HG02763 (cell line): Measurements from ENCODE around the gene KIF25.

Experiments used
- ATAC-seq: cut with Tn5 transposase; IDR thresholded peaks from one replicate; pipeline ENCODE4 v1.9.1; 2021; ENCODE audit warnings: mild to moderate bottlenecking, moderate library complexity; ENCODE audit not compliant: unreplicated experiment

KIF25 gene

GRCh38 chr6:168016176-168016620 is 18.7 kb downstream of the KIF25 start:
- no peak for ATAC-seq

DNA sequence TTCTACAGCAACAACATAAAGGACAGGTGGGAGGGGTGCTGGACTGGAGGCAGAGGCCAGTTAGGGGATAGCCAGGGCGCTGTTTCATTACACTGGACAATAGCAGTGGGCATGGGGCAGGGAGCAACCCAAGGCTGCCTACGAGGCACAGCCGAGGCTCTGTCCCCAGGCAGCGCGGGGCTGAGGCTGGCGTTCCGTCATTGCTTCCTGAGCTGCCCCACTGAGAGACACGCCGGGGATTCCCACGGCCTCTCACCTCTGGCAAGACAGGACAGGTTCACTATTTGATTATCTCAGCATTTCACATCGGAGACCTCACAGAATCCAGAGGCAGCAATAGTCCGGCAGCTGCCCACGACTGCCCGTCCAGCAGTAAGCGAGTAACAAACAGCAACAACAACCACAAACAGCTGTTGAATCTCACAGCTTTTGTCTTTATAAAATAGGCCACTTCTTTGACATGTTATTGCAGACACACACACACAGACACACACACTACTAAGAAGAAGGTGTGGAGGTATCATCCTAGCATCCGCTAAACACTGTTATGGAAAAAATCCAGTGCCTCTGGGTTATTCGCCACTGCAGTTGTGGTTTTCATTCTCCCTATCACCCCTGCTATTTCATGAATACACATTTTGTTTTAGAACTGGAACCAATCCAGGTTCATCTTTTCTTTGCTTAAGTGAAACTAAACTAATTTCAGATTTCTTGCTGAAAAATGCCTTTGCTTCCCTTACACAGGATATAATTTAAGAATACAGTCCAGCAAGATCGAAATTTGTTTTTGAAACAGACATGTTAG is 19.5 kb downstream of the KIF25 start:
- no peak for ATAC-seq

- no peak for ATAC-seq
These were observed 20.2 kb downstream of the KIF25 start for GRCh38 chr6:168017629-168018028.

GRCh38 chr6:168018664-168019063 is 21.2 kb downstream of the KIF25 start:
- ATAC-seq = no peak

GRCh38 chr6:168020242-168020641 is 22.8 kb downstream of the KIF25 start:
- no peak for ATAC-seq

- no peak for ATAC-seq
These were observed 24.1 kb downstream of the KIF25 start for GRCh38 chr6:168021581-168021980.

GRCh38 chr6:168022488-168023321 is 25.2 kb downstream of the KIF25 start:
- ATAC-seq = no peak

DNA sequence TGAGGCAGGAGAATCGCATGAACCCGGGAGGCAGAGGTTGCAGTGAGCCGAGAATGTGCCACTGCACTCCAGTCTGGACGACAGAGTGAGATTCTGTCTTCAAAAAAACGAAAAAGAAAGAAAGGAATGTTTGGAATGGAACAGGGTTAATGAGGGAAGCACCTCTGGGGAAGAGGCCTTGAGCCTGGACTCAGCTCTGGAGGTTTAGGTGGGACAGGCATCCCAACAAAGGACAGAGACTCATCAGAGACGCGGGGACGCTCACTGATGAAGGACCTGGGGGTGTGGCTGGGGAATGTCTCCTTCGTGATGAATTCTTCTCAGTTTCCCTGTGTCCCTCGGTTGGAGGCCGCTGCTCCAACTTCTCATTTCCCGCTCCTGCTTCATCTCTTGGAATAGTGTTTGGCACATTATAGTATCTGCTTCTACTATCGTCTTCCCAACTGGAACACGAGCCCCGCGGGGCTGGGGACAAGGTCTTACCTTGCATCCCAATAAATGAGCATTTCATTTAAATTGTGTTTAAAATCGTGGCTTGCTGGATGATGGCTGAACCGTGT is 27.6 kb downstream of the KIF25 start:
- ATAC-seq = no peak

DNA sequence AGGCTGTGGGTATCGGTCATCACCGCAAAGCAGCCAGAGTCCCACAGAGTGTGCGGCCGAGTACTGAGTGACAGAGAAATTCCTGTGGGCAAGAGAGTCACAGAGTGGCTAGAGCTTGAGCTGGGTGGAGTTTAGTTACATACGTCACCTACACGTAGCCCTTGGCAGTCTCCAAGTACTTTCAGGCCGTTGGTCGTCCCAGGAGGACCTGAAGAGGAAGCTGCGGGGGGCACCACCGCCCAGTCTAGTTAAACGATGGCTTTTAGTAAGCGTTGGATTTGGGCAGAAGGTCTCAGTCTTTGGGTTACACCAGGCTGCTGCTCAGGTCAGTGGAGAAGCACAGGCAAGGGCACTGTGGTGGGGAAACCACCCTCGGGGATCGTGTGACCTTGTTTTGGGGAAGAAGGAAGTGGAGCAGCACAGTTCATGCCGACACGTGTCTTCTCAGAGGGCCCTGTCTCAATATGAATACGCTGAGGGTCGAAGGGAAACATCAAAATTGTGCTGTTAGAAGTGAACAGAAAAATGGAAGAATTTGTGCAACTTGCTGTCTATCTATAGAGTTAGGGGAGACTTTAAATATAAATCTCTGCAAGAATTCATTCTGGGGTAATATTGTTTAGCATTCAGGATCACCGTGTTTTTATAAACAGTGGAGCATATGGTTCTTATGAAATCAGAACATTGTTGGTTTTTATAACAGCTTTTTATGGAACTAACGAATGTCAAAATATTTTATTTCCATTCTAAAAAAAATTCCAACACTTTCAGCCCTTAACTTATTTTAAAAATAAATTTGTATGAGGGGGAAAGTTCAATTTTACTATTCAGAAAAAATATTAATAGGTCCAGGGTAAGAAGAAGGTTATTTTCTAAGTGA is 28.6 kb downstream of the KIF25 start:
- no peak for ATAC-seq

DNA sequence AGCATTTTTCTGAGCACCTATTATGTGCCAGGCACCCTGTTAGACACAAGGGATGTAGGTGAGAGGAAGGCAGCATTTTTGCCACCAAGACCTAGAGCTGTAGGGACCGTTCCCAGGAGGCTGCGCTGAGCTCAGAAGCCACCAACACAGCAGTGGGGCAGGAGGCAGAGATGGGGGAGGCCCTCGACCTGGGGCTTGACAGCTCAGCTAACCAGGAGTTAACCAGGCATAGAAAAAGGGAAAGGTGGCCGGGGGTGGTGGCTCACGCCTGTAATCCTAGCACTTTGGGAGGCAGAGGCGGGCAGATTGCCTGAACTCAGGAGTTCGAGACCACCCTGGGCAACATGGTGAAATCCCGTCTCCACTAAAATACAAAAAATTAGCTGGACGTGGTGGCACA is 29.5 kb downstream of the KIF25 start:
- ATAC-seq = no peak

DNA sequence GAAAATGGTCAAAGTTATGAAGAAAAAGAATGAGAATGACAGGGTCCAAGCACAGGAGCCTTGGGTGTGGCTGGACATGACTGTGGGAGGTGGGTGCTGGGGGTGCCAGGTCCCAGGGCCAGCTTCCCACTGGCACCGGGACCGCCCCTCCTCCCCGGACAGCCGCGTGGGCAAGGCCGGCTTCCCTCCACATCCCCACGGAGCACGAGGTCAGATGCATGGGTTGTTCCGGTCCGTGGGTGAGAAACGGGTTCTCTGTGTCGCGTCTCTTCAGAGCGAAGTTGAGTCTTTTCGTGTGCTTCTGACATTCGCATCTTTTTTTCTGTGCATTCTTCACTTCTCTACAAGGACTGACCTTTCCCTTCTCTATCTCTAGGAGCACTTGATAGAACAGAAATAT is 30.1 kb downstream of the KIF25 start:
- ATAC-seq = no peak

- no peak for ATAC-seq
These were observed 30.7 kb downstream of the KIF25 start for GRCh38 chr6:168028181-168028580.

DNA sequence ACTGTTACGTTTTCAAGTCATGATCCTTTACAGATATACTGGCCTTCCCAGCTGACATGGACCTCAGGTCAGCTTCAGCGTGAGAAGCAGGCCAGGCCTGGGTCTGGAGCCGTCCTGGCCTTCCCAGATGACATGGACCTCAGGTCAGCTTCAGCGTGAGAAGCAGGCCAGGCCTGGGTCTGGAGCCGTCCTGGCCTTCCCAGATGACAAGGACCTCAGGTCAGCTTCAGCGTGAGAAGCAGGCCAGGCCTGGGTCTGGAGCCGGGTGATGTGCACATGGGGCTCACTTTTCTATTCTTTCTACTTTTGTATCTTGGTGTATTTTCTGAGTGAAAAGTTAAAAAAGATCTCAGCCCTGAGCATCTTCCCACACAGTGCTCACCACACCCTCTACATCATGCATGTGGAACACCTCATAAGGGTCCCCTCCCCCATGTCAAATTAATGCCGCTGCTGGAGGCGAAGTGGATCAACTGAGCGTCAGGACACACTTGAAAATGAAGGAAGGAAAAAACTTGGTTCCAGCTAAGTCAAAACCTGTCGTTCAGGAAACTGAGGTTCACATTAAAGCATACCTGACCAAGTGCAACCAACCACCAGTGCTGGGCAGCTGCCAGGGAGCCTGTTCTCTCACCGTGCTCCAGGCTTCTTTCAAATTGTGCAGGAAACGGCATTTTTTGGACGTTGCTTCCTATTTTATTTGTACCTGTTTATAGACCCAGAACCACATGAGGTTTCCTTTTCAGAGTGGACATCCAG is 32.2 kb downstream of the KIF25 start:
- no peak for ATAC-seq

DNA sequence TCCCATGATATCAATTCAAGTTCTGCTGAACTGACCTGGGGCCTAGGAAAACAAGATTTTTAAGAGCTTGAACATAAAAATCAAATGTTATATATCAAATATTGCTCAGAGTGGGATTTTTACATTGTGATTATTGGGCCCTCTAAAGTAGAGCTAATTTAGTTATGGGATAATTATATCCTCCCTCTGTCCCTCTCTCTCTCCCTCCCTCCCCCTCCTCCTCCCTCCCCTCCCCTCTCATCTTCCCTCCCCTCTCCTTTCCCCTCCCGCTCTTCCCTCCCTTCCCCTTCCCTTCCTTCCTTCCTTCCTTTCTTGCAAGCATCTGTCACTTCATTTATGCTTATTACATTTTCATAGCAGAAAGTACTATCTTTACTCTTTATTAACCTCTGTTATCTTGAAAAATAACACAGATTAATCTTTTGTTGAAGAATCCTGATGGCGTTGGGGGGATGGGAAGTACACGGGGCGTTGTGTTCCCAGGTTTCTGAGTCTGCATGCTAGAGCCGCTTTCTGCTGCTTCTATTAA is 32.8 kb downstream of the KIF25 start:
- ATAC-seq = no peak

GRCh38 chr6:168030908-168031307 is 33.4 kb downstream of the KIF25 start:
- no peak for ATAC-seq

GRCh38 chr6:168031411-168031971 is 34.0 kb downstream of the KIF25 start:
- no peak for ATAC-seq

GRCh38 chr6:168032005-168032760 is 34.7 kb downstream of the KIF25 start:
- ATAC-seq = no peak

GRCh38 chr6:168033791-168034190 is 36.3 kb downstream of the KIF25 start:
- ATAC-seq = no peak

DNA sequence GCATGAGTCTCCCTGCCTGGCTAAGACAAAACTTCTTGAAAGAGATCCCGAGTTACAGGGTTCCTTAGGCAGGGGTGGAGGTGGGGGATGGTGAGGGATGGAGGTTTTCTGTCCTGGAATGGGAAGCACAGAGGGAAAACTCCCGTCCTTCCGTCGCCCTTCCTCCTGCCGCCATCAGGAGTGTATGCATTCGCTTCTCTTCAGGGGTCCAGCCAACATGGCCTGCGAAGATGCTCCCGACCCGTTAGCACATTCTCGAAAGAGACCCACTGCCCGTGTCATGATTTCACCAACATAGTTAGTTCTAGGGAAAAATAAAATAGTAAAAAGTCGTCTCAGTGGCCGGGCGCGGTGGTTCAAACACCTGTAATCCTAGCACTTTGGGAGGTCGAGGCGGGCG is 37.1 kb downstream of the KIF25 start:
- ATAC-seq = no peak
